ENCODE measurements around the gene ATRN. TPM values are rescaled to one million over a fixed set of nuclear protein-coding genes. Genes with fewer than 3 reads are reported as not detected.

ATRN gene
- total RNA-seq, 1 experiment from 2014 or later = 41.4 TPM

GRCh38 chr20:3679749-3680700, 209.2 kb downstream of the ATRN start:
- H3K9me3 Mint-ChIP-seq (ENCODE audit: unreplicated experiment) = no peaks in the 10 kb centered on the region
- POLR2A ChIA-PET = interaction anchor here (0.6 kb wide), 1 partner anchor 27 kb away, joined by 6 read pairs; no protein-coding TSS in a partner anchor
- TF ChIP-seq, protein P1, sequence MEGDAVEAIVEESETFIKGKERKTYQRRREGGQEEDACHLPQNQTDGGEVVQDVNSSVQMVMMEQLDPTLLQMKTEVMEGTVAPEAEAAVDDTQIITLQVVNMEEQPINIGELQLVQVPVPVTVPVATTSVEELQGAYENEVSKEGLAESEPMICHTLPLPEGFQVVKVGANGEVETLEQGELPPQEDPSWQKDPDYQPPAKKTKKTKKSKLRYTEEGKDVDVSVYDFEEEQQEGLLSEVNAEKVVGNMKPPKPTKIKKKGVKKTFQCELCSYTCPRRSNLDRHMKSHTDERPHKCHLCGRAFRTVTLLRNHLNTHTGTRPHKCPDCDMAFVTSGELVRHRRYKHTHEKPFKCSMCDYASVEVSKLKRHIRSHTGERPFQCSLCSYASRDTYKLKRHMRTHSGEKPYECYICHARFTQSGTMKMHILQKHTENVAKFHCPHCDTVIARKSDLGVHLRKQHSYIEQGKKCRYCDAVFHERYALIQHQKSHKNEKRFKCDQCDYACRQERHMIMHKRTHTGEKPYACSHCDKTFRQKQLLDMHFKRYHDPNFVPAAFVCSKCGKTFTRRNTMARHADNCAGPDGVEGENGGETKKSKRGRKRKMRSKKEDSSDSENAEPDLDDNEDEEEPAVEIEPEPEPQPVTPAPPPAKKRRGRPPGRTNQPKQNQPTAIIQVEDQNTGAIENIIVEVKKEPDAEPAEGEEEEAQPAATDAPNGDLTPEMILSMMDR (IDR thresholded peaks at IDR 0.05; ENCODE audit: insufficient read depth in 1 of 2, low read depth in 1 of 2, low read length in 1 of 2, severe bottlenecking in 1 of 2, unreplicated experiment in 1 of 2) = no peak
- H3K27me3 Mint-ChIP-seq (ENCODE audit: insufficient read depth, unreplicated experiment) = peaks cover 11% of the 10 kb centered on the region
- no peak overlapping the region for H3K27ac Mint-ChIP-seq (ENCODE audit: unreplicated experiment)
- CTCF ChIA-PET = interaction anchor here (1.1 to 3.5 kb wide), 3 partner anchors 31 to 88 kb away, joined by 3 to 34 read pairs (median 4); partner anchors contain the start of gene ADISSP
- H3K36me3 Mint-ChIP-seq (ENCODE audit: insufficient read depth, unreplicated experiment) = no peaks in the 10 kb centered on the region
- Histone ChIP-seq H3K36me3 (ENCODE audit: control insufficient read depth, insufficient read depth, low read length) (no peaks in the 10 kb centered on the region), H3K9me3 (no peaks in the 10 kb centered on the region), H3K4me1 (no peaks in the 10 kb centered on the region), H3K4me3 (ENCODE audit: low read depth, low read length) (no peak overlapping the region), H3K27me3 (replicated peaks; ENCODE audit: control insufficient read depth, insufficient read depth, low read length) (no peaks in the 10 kb centered on the region)
- DNase-seq = no peak
- no peaks in the 10 kb centered on the region for H3K4me1 Mint-ChIP-seq (ENCODE audit: low read depth, unreplicated experiment)
- intact Hi-C loops (cut with micrococcal nuclease; ENCODE audit: unreplicated experiment) = no loop called here
- H3K4me3 Mint-ChIP-seq (ENCODE audit: unreplicated experiment) = no peak overlapping the region
- no TSS peak for BruUV-seq (replicated peaks)

- TF ChIP-seq, protein P1 (IDR thresholded peaks at IDR 0.05; ENCODE audit: insufficient read depth in 1 of 2, low read depth in 1 of 2, low read length in 1 of 2, severe bottlenecking in 1 of 2, unreplicated experiment in 1 of 2) = no peak
- ChIA-PET CTCF (interaction anchor here (1.3 kb wide), 1 partner anchor 30 kb away, joined by 3 read pairs; no protein-coding TSS in a partner anchor), POLR2A (no interaction called here)
- Histone ChIP-seq H3K4me3 (ENCODE audit: low read depth, low read length) (no peak overlapping the region), H3K9me3 (no peaks in the 10 kb centered on the region), H3K4me1 (no peaks in the 10 kb centered on the region), H3K36me3 (ENCODE audit: control insufficient read depth, insufficient read depth, low read length) (no peaks in the 10 kb centered on the region), H3K27me3 (replicated peaks; ENCODE audit: control insufficient read depth, insufficient read depth, low read length) (no peaks in the 10 kb centered on the region)
- Mint-ChIP-seq H3K36me3 (ENCODE audit: insufficient read depth, unreplicated experiment) (no peaks in the 10 kb centered on the region), H3K27ac (ENCODE audit: unreplicated experiment) (no peak overlapping the region), H3K4me3 (ENCODE audit: unreplicated experiment) (peak overlapping the region; percentile 49), H3K4me1 (ENCODE audit: low read depth, unreplicated experiment) (no peaks in the 10 kb centered on the region), H3K9me3 (ENCODE audit: unreplicated experiment) (no peaks in the 10 kb centered on the region), H3K27me3 (ENCODE audit: insufficient read depth, unreplicated experiment) (peaks cover 6% of the 10 kb centered on the region)
- no TSS peak for BruUV-seq (replicated peaks)
- intact Hi-C loops (cut with micrococcal nuclease; ENCODE audit: unreplicated experiment) = no loop called here
- DNase-seq = no peak
Observed at GRCh38 chr20:3680701-3681351, 210.0 kb downstream of the ATRN start.

- Histone ChIP-seq H3K9me3 (no peaks in the 10 kb centered on the region), H3K36me3 (ENCODE audit: control insufficient read depth, insufficient read depth, low read length) (no peaks in the 10 kb centered on the region), H3K4me3 (ENCODE audit: low read depth, low read length) (0 out of 2 replicates have a peak overlapping the region, but pooled peaks have one; percentile 15), H3K4me1 (no peaks in the 10 kb centered on the region), H3K27me3 (replicated peaks; ENCODE audit: control insufficient read depth, insufficient read depth, low read length) (no peaks in the 10 kb centered on the region)
- H3K4me3 Mint-ChIP-seq (ENCODE audit: unreplicated experiment) = peak overlapping the region; percentile 49
- ChIA-PET POLR2A (no interaction called here), CTCF (interaction anchor here (0.6 to 1.1 kb wide), 3 partner anchors 13 to 119 kb away, joined by 3 to 5 read pairs (median 3); no protein-coding TSS in a partner anchor)
- no TSS peak for BruUV-seq (replicated peaks)
- no peak overlapping the region for H3K27ac Mint-ChIP-seq (ENCODE audit: unreplicated experiment)
- H3K27me3 Mint-ChIP-seq (ENCODE audit: insufficient read depth, unreplicated experiment) = peaks cover 3% of the 10 kb centered on the region
- H3K36me3 Mint-ChIP-seq (ENCODE audit: insufficient read depth, unreplicated experiment) = no peaks in the 10 kb centered on the region
- intact Hi-C loops (cut with micrococcal nuclease; ENCODE audit: unreplicated experiment) = no loop called here
- DNase-seq = no peak
- no peaks in the 10 kb centered on the region for H3K4me1 Mint-ChIP-seq (ENCODE audit: low read depth, unreplicated experiment)
- H3K9me3 Mint-ChIP-seq (ENCODE audit: unreplicated experiment) = no peaks in the 10 kb centered on the region
- TF ChIP-seq, protein P1 (IDR thresholded peaks at IDR 0.05; ENCODE audit: insufficient read depth in 1 of 2, low read depth in 1 of 2, low read length in 1 of 2, severe bottlenecking in 1 of 2, unreplicated experiment in 1 of 2) = no peak
Observed at GRCh38 chr20:3681352-3681930, 210.6 kb downstream of the ATRN start.

All from Caco-2 (cell line).